22Rv1 (cell line): ENCODE measurements around the gene CNTNAP2.

Source experiments
- CTCF ChIP-seq: fragments of 450-650 bp; IDR thresholded peaks from 2 replicates; pipeline ENCODE4 v1.5.1; 2017; ENCODE audit warnings: mild to moderate bottlenecking
- ZFX ChIP-seq: fragments of 450-650 bp; IDR thresholded peaks from 2 replicates; pipeline ENCODE4 v1.6.1; 2017; ENCODE audit warnings: antibody characterized with exemption, borderline replicate concordance

GRCh38 chr7:147412109-147412508 lies 1295.5 kb downstream of the CNTNAP2 start:
- no peak for TF ChIP-seq CTCF
- TF ChIP-seq ZFX, result no peak
